Measurements from ENCODE around the gene ANKS1A.

Gene ANKS1A

DNA sequence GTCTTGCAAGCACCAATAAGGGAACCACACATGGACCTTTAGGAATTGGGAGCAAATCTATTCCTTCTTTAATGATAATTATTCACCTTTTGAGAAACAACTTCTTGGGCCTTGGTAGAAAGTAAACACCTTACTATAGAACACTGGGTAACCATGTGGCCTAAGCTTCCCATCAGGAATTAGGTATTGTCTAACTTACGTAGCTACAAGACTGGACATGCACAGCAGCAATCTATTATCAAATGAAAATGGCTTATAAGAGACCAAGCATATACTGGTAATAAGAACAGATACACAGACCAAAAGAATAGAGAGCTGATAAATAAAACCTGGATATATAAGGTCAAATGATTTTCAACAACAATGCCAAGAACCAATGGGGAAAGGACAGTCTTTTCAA is 235.3 kb downstream of the ANKS1A start (continued):
- TF ChIP-seq, protein P1, sequence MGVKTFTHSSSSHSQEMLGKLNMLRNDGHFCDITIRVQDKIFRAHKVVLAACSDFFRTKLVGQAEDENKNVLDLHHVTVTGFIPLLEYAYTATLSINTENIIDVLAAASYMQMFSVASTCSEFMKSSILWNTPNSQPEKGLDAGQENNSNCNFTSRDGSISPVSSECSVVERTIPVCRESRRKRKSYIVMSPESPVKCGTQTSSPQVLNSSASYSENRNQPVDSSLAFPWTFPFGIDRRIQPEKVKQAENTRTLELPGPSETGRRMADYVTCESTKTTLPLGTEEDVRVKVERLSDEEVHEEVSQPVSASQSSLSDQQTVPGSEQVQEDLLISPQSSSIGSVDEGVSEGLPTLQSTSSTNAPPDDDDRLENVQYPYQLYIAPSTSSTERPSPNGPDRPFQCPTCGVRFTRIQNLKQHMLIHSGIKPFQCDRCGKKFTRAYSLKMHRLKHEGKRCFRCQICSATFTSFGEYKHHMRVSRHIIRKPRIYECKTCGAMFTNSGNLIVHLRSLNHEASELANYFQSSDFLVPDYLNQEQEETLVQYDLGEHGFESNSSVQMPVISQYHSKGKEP (tag by site-specific recombination; IDR thresholded peaks at IDR 0.05) = no peak
- TF ChIP-seq FEZF1 (tag by site-specific recombination; IDR thresholded peaks at IDR 0.05) = no peak
- no peak for TF ChIP-seq KLF1 (tag by site-specific recombination; IDR thresholded peaks at IDR 0.05)
- TF ChIP-seq TCF7L2 (IDR thresholded peaks at IDR 0.05; ENCODE audit: borderline replicate concordance, low read depth, low read length) = no peak
- no peak for TF ChIP-seq MZF1 (tag by site-specific recombination; IDR thresholded peaks at IDR 0.05; ENCODE audit: borderline replicate concordance)
- TF ChIP-seq TSHZ1 (tag by site-specific recombination; IDR thresholded peaks at IDR 0.05; ENCODE audit: borderline replicate concordance) = no peak
- no peak for TF ChIP-seq ZNF274 (IDR thresholded peaks at IDR 0.05; ENCODE audit: low read length)
- no peak for TF ChIP-seq ZNF274 (tag by site-specific recombination; IDR thresholded peaks at IDR 0.05; ENCODE audit: borderline replicate concordance)

- ChIA-PET POLR2A (interaction anchor here (0.6 kb wide), 1 partner anchor 239 kb away, joined by 3 read pairs; the partner anchor contains the start of gene ANKS1A), CTCF (interaction anchor here (0.8 to 3.9 kb wide), 9 partner anchors 8 to 178 kb away, joined by 3 to 32 read pairs (median 4); no protein-coding TSS in a partner anchor)
- no peak overlapping the region for H3K4me3 ChIP-seq (ENCODE audit: low read depth, low read length)
- no peaks in the 10 kb centered on the region for H3K4me1 ChIP-seq (ENCODE audit: control insufficient read depth, insufficient read depth, low read length)
- no peaks in the 10 kb centered on the region for H3K36me3 ChIP-seq (ENCODE audit: control insufficient read depth in 2 of 2, insufficient read depth in 1 of 2, low read length in 2 of 2)
- H3K9me3 ChIP-seq (ENCODE audit: control insufficient read depth, insufficient read depth, low read depth, low read length) = no peaks in the 10 kb centered on the region
- H3K27ac ChIP-seq (ENCODE audit: extremely low read depth, low read depth, low read length) = no peak overlapping the region
- no peak for TF ChIP-seq ZNF704 (tag by site-specific recombination; IDR thresholded peaks at IDR 0.05)
- no peak for TF ChIP-seq IKZF3 (tag by site-specific recombination; IDR thresholded peaks at IDR 0.05)
- TF ChIP-seq BCL6B (tag by site-specific recombination; IDR thresholded peaks at IDR 0.05) = no peak
- TF ChIP-seq ZBTB48 (tag by site-specific recombination; IDR thresholded peaks at IDR 0.05) = no peak
- no peak for TF ChIP-seq ZFP41 (tag by site-specific recombination; IDR thresholded peaks at IDR 0.05; ENCODE audit: borderline replicate concordance)
- TF ChIP-seq ZBTB7A (tag by site-specific recombination; IDR thresholded peaks at IDR 0.05; ENCODE audit: low read depth) = no peak
- no peak for TF ChIP-seq ZNF214 (tag by site-specific recombination; IDR thresholded peaks at IDR 0.05; ENCODE audit: borderline replicate concordance)
- TF ChIP-seq, protein P2, sequence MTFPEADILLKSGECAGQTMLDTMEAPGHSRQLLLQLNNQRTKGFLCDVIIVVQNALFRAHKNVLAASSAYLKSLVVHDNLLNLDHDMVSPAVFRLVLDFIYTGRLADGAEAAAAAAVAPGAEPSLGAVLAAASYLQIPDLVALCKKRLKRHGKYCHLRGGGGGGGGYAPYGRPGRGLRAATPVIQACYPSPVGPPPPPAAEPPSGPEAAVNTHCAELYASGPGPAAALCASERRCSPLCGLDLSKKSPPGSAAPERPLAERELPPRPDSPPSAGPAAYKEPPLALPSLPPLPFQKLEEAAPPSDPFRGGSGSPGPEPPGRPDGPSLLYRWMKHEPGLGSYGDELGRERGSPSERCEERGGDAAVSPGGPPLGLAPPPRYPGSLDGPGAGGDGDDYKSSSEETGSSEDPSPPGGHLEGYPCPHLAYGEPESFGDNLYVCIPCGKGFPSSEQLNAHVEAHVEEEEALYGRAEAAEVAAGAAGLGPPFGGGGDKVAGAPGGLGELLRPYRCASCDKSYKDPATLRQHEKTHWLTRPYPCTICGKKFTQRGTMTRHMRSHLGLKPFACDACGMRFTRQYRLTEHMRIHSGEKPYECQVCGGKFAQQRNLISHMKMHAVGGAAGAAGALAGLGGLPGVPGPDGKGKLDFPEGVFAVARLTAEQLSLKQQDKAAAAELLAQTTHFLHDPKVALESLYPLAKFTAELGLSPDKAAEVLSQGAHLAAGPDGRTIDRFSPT (tag by site-specific recombination; IDR thresholded peaks at IDR 0.05) = no peak
- TF ChIP-seq HOXA7 (CRISPR knock-in tag; IDR thresholded peaks at IDR 0.05; ENCODE audit: borderline replicate concordance) = no peak
- no peak for TF ChIP-seq ZBTB6 (tag by site-specific recombination; IDR thresholded peaks at IDR 0.05)
- no peak for TF ChIP-seq ZNF302 (tag by site-specific recombination; IDR thresholded peaks at IDR 0.05; ENCODE audit: low read depth)
- no peak for TF ChIP-seq TRIM28 (IDR thresholded peaks at IDR 0.05; ENCODE audit: borderline replicate concordance, low read length)
- TF ChIP-seq KLF17 (tag by site-specific recombination; IDR thresholded peaks at IDR 0.05) = no peak
- TF ChIP-seq CTCF (tag by site-specific recombination; IDR thresholded peaks at IDR 0.05) = no peak
- TF ChIP-seq ZNF211 (tag by site-specific recombination; IDR thresholded peaks at IDR 0.05; ENCODE audit: low read depth) = no peak
Observed at GRCh38 chr6:35128042-35128441, 239.0 kb downstream of the ANKS1A start.

Data from HEK293 (cell line).